Measurements from ENCODE around the gene ZNF773. TPM values are rescaled to one million over a fixed set of nuclear protein-coding genes. Genes with fewer than 3 reads are reported as not detected.

The ZNF773 gene
- total and polyA plus RNA-seq, 2 donors (not counting 3 experiments of a cell fraction or from before 2014, with no cell fraction given): 4.0 to 5.5 TPM

DNA sequence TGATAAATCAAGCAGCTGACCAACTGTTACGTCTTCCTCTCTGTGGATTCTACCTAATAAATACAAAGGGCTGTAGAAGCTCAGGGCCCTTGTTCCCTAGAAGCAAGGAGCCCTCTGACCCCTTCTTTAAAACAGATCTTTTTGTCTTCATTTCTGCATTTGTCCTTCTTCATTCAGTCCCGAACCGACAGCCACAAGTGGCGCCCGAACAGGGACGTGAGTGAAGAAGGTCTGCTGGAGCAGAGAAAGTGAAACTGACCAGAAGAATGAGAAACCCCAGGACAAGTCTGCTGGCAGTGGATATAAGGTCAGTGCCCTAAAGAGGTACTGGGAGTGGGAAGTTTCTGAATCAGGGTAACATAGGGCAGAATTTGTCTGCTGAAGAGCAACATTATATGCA is 13.1 kb downstream of the ZNF773 start:
- Histone ChIP-seq H3K4me1 (ENCODE audit: control insufficient read depth, extremely low read depth, insufficient read depth, low read length) (no peaks in the 10 kb centered on the region), H3K27me3 (ENCODE audit: control insufficient read depth in 2 of 2, insufficient read depth in 2 of 2, low read length in 2 of 2) (no peaks in the 10 kb centered on the region), H3K4me2 (ENCODE audit: insufficient read depth, low read length) (no peak overlapping the region), H3K9ac (replicated peaks; ENCODE audit: extremely low read depth, insufficient read depth, low read length) (no peak overlapping the region), H3K36me3 (ENCODE audit: control insufficient read depth in 2 of 2, extremely low read depth in 1 of 2, insufficient read depth in 2 of 2, low read length in 2 of 2) (no peaks in the 10 kb centered on the region), H3K4me3 (replicated peaks in 1 of 3; ENCODE audit: insufficient read depth in 1 of 3, low read depth in 1 of 3, low read length in 3 of 3) (no peak overlapping the region), H4K20me1 (replicated peaks; ENCODE audit: control insufficient read depth, extremely low read depth, insufficient read depth, low read length) (no peaks in the 10 kb centered on the region), H3K27ac (ENCODE audit: insufficient read depth, low read depth, low read length) (no peak overlapping the region), H2AFZ (ENCODE audit: low read depth, low read length) (no peak overlapping the region), H3K9me1 (replicated peaks; ENCODE audit: control insufficient read depth, extremely low read depth, insufficient read depth, low read length) (no peaks in the 10 kb centered on the region), H3K79me2 (ENCODE audit: control insufficient read depth, insufficient read depth, low read length) (no peaks in the 10 kb centered on the region), H3K9me3 (replicated peaks; ENCODE audit: control insufficient read depth, insufficient read depth, low read length) (peaks cover 4% of the 10 kb centered on the region)
- no peak for FAIRE-seq
- TF ChIP-seq EZH2 (IDR thresholded peaks at IDR 0.05; ENCODE audit: borderline replicate concordance, low read depth, low read length, severe bottlenecking): no peak
- no peak for TF ChIP-seq FOS (IDR thresholded peaks at IDR 0.05; ENCODE audit: borderline replicate concordance, insufficient read depth, low read length)
- TF ChIP-seq GATA2 (IDR thresholded peaks at IDR 0.05; ENCODE audit: insufficient read depth, insufficient read length, low read depth, low read length): no peak
- TF ChIP-seq POLR2AphosphoS5 (IDR thresholded peaks at IDR 0.05; ENCODE audit: insufficient read depth, low read depth, low read length): no peak
- dilution Hi-C loops (cut with MboI; ENCODE audit: extremely low pct_ligation_motif_present, low sequenced_read_pairs): no loop called here
- ChIA-PET POLR2A (no interaction called here), CTCF (no interaction called here)
- no peak for DNase-seq (ENCODE audit: low read depth, low spot score)
- intact Hi-C loops (cut with micrococcal nuclease): no loop called here
- BruUV-seq (replicated peaks): no TSS peak

DNA sequence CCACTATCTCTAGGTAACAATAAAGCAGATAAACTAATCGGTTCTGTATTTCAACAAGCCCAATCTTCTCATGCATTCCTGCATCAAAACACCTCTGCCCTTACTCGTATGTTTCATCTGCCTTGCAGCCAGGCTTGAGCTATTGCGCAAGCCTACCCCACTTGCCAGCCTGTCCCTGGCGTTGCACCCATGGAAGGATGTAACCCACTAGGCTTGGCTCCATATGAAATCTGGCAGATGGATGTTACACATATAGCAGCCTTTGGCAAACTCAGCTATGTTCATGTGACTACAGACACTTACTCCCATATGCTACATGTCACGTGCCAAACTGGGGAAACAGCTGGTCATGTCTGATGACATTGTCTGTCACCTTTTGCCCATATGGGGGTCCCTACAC is 15.5 kb downstream of the ZNF773 start:
- POLR2A ChIA-PET: no interaction called here
- CTCF ChIA-PET: no interaction called here

More for the DNA sequence above, 15.5 kb downstream of the ZNF773 start:
- intact Hi-C loops (cut with micrococcal nuclease): no loop called here
- no peak overlapping the region for H3K4me2 ChIP-seq (ENCODE audit: insufficient read depth, low read length)
- no peak overlapping the region for H3K27ac ChIP-seq (ENCODE audit: insufficient read depth, low read depth, low read length)
- DNase-seq (ENCODE audit: low read depth, low spot score): no peak
- H3K79me2 ChIP-seq (ENCODE audit: control insufficient read depth, insufficient read depth, low read length): no peaks in the 10 kb centered on the region
- no peaks in the 10 kb centered on the region for H3K36me3 ChIP-seq (ENCODE audit: control insufficient read depth in 2 of 2, extremely low read depth in 1 of 2, insufficient read depth in 2 of 2, low read length in 2 of 2)
- H3K27me3 ChIP-seq (ENCODE audit: control insufficient read depth in 2 of 2, insufficient read depth in 2 of 2, low read length in 2 of 2): no peaks in the 10 kb centered on the region
- no peak for TF ChIP-seq FOS (IDR thresholded peaks at IDR 0.05; ENCODE audit: borderline replicate concordance, insufficient read depth, low read length)
- TF ChIP-seq GATA2 (IDR thresholded peaks at IDR 0.05; ENCODE audit: insufficient read depth, insufficient read length, low read depth, low read length): no peak
- TF ChIP-seq, protein P1, sequence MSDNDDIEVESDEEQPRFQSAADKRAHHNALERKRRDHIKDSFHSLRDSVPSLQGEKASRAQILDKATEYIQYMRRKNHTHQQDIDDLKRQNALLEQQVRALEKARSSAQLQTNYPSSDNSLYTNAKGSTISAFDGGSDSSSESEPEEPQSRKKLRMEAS (IDR thresholded peaks at IDR 0.05; ENCODE audit: insufficient read depth, insufficient read length): no peak
- TF ChIP-seq, protein P2, sequence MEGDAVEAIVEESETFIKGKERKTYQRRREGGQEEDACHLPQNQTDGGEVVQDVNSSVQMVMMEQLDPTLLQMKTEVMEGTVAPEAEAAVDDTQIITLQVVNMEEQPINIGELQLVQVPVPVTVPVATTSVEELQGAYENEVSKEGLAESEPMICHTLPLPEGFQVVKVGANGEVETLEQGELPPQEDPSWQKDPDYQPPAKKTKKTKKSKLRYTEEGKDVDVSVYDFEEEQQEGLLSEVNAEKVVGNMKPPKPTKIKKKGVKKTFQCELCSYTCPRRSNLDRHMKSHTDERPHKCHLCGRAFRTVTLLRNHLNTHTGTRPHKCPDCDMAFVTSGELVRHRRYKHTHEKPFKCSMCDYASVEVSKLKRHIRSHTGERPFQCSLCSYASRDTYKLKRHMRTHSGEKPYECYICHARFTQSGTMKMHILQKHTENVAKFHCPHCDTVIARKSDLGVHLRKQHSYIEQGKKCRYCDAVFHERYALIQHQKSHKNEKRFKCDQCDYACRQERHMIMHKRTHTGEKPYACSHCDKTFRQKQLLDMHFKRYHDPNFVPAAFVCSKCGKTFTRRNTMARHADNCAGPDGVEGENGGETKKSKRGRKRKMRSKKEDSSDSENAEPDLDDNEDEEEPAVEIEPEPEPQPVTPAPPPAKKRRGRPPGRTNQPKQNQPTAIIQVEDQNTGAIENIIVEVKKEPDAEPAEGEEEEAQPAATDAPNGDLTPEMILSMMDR (IDR thresholded peaks at IDR 0.05; ENCODE audit: extremely low read depth in 1 of 2, insufficient read depth in 1 of 2, low read depth in 1 of 2, low read length in 2 of 2): no peak
- no peak for TF ChIP-seq POLR2A (IDR thresholded peaks at IDR 0.05; ENCODE audit: low read depth, low read length)
- no peak for TF ChIP-seq MYC (IDR thresholded peaks at IDR 0.05; ENCODE audit: low read depth, low read length)
- TF ChIP-seq POLR2AphosphoS5 (IDR thresholded peaks at IDR 0.05; ENCODE audit: insufficient read depth, low read depth, low read length): no peak
- TF ChIP-seq EZH2 (IDR thresholded peaks at IDR 0.05; ENCODE audit: borderline replicate concordance, low read depth, low read length, severe bottlenecking): no peak
- TF ChIP-seq JUN (IDR thresholded peaks at IDR 0.05; ENCODE audit: borderline replicate concordance, insufficient read depth, insufficient read length, low read depth): no peak
- no peak overlapping the region for H3K9ac ChIP-seq (replicated peaks; ENCODE audit: extremely low read depth, insufficient read depth, low read length)
- no peaks in the 10 kb centered on the region for H3K4me1 ChIP-seq (ENCODE audit: control insufficient read depth, extremely low read depth, insufficient read depth, low read length)
- no peak for FAIRE-seq
- no TSS peak for BruUV-seq (replicated peaks)
- peaks cover 4% of the 10 kb centered on the region for H3K9me3 ChIP-seq (replicated peaks; ENCODE audit: control insufficient read depth, insufficient read depth, low read length)
- dilution Hi-C loops (cut with MboI; ENCODE audit: extremely low pct_ligation_motif_present, low sequenced_read_pairs): no loop called here
- H3K9me1 ChIP-seq (replicated peaks; ENCODE audit: control insufficient read depth, extremely low read depth, insufficient read depth, low read length): no peaks in the 10 kb centered on the region
- no peak overlapping the region for H3K4me3 ChIP-seq (replicated peaks in 1 of 3; ENCODE audit: insufficient read depth in 1 of 3, low read depth in 1 of 3, low read length in 3 of 3)
- H2AFZ ChIP-seq (ENCODE audit: low read depth, low read length): no peak overlapping the region
- H4K20me1 ChIP-seq (replicated peaks; ENCODE audit: control insufficient read depth, extremely low read depth, insufficient read depth, low read length): no peaks in the 10 kb centered on the region

Measured in endothelial cell of umbilical vein (primary cell).